ENCODE data around the gene PTCHD1. TPM values are rescaled to one million over a fixed set of nuclear protein-coding genes. Genes with fewer than 3 reads are reported as not detected.

PTCHD1 gene
- total and polyA plus RNA-seq, 2 donors (not counting 1 experiment from before 2014, with no cell fraction given) = under 0.01 TPM; not detected in 1

GRCh38 chrX:23403849-23404248, 69.2 kb downstream of the PTCHD1 start:
- no peaks in the 10 kb centered on the region for H3K36me3 ChIP-seq (ENCODE audit: control insufficient read depth, insufficient read depth, low read length)
- no peak overlapping the region for H3K27ac ChIP-seq (ENCODE audit: insufficient read depth, low read length)
- H3K4me2 ChIP-seq (ENCODE audit: extremely low read depth, insufficient read depth, low read length) = no peak overlapping the region
- no peaks in the 10 kb centered on the region for H3K4me1 ChIP-seq (ENCODE audit: control insufficient read depth, extremely low read depth, insufficient read depth, low read length)
- DNase-seq (ENCODE audit: low read depth in 2 of 2) = no peak
- no peak overlapping the region for H2AFZ ChIP-seq (ENCODE audit: low read length)
- no peaks in the 10 kb centered on the region for H3K79me2 ChIP-seq (ENCODE audit: control insufficient read depth, insufficient read depth, low read length)
- H3K27me3 ChIP-seq (ENCODE audit: control insufficient read depth, insufficient read depth, low read length) = no peaks in the 10 kb centered on the region
- no peak for TF ChIP-seq EZH2 (IDR thresholded peaks at IDR 0.05; ENCODE audit: low read length, missing control alignments)
- TF ChIP-seq, protein P1, sequence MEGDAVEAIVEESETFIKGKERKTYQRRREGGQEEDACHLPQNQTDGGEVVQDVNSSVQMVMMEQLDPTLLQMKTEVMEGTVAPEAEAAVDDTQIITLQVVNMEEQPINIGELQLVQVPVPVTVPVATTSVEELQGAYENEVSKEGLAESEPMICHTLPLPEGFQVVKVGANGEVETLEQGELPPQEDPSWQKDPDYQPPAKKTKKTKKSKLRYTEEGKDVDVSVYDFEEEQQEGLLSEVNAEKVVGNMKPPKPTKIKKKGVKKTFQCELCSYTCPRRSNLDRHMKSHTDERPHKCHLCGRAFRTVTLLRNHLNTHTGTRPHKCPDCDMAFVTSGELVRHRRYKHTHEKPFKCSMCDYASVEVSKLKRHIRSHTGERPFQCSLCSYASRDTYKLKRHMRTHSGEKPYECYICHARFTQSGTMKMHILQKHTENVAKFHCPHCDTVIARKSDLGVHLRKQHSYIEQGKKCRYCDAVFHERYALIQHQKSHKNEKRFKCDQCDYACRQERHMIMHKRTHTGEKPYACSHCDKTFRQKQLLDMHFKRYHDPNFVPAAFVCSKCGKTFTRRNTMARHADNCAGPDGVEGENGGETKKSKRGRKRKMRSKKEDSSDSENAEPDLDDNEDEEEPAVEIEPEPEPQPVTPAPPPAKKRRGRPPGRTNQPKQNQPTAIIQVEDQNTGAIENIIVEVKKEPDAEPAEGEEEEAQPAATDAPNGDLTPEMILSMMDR (conservative IDR thresholded peaks at IDR 0.05 in 1 of 2, IDR thresholded peaks at IDR 0.05 in 1 of 2; ENCODE audit: low read depth in 1 of 2, low read length in 2 of 2) = peak in 1 of 2 donors; percentile 21
- no peak overlapping the region for H3K9ac ChIP-seq (ENCODE audit: insufficient read depth, low read length)
- no peaks in the 10 kb centered on the region for H4K20me1 ChIP-seq (ENCODE audit: control insufficient read depth, extremely low read depth, insufficient read depth, low read length)
- H3K4me3 ChIP-seq (replicated peaks in 1 of 4; ENCODE audit: control extremely low read depth in 1 of 4, insufficient read depth in 1 of 4, low read depth in 3 of 4, low read length in 4 of 4) = no peak overlapping the region
- no peaks in the 10 kb centered on the region for H3K9me3 ChIP-seq (ENCODE audit: control insufficient read depth, insufficient read depth, low read depth, low read length)

- H2AFZ ChIP-seq (ENCODE audit: low read length) = no peak overlapping the region
These were observed 88.3 kb downstream of the PTCHD1 start for GRCh38 chrX:23422912-23423311.

GRCh38 chrX:23434356-23434884, 99.8 kb downstream of the PTCHD1 start:
- no peaks in the 10 kb centered on the region for H4K20me1 ChIP-seq (ENCODE audit: control insufficient read depth, extremely low read depth, insufficient read depth, low read length)
- TF ChIP-seq, protein P1 (conservative IDR thresholded peaks at IDR 0.05 in 1 of 2, IDR thresholded peaks at IDR 0.05 in 1 of 2; ENCODE audit: low read depth in 1 of 2, low read length in 2 of 2) = no peak
- TF ChIP-seq EZH2 (IDR thresholded peaks at IDR 0.05; ENCODE audit: low read length, missing control alignments) = no peak
- H3K4me3 ChIP-seq (replicated peaks in 1 of 4; ENCODE audit: control extremely low read depth in 1 of 4, insufficient read depth in 1 of 4, low read depth in 3 of 4, low read length in 4 of 4) = no peak overlapping the region
- no peak overlapping the region for H3K9ac ChIP-seq (ENCODE audit: insufficient read depth, low read length)
- DNase-seq (ENCODE audit: low read depth in 2 of 2) = peak; percentile 90 to 95
- no peak overlapping the region for H2AFZ ChIP-seq (ENCODE audit: low read length)
- no peak overlapping the region for H3K4me2 ChIP-seq (ENCODE audit: extremely low read depth, insufficient read depth, low read length)
- H3K27ac ChIP-seq (ENCODE audit: insufficient read depth, low read length) = no peak overlapping the region
- H3K36me3 ChIP-seq (ENCODE audit: control insufficient read depth, insufficient read depth, low read length) = no peaks in the 10 kb centered on the region
- H3K4me1 ChIP-seq (ENCODE audit: control insufficient read depth, extremely low read depth, insufficient read depth, low read length) = no peaks in the 10 kb centered on the region
- no peaks in the 10 kb centered on the region for H3K79me2 ChIP-seq (ENCODE audit: control insufficient read depth, insufficient read depth, low read length)
- H3K27me3 ChIP-seq (ENCODE audit: control insufficient read depth, insufficient read depth, low read length) = no peaks in the 10 kb centered on the region
- no peaks in the 10 kb centered on the region for H3K9me3 ChIP-seq (ENCODE audit: control insufficient read depth, insufficient read depth, low read depth, low read length)

More at GRCh38 chrX:23422912-23423311, 88.3 kb downstream of the PTCHD1 start:
- H4K20me1 ChIP-seq (ENCODE audit: control insufficient read depth, extremely low read depth, insufficient read depth, low read length) = no peaks in the 10 kb centered on the region
- H3K4me2 ChIP-seq (ENCODE audit: extremely low read depth, insufficient read depth, low read length) = no peak overlapping the region
- no peaks in the 10 kb centered on the region for H3K9me3 ChIP-seq (ENCODE audit: control insufficient read depth, insufficient read depth, low read depth, low read length)
- no peak overlapping the region for H3K9ac ChIP-seq (ENCODE audit: insufficient read depth, low read length)
- H3K36me3 ChIP-seq (ENCODE audit: control insufficient read depth, insufficient read depth, low read length) = no peaks in the 10 kb centered on the region
- no peaks in the 10 kb centered on the region for H3K4me1 ChIP-seq (ENCODE audit: control insufficient read depth, extremely low read depth, insufficient read depth, low read length)
- no peak for DNase-seq (ENCODE audit: low read depth in 2 of 2)
- H3K27ac ChIP-seq (ENCODE audit: insufficient read depth, low read length) = no peak overlapping the region
- TF ChIP-seq EZH2 (IDR thresholded peaks at IDR 0.05; ENCODE audit: low read length, missing control alignments) = no peak
- TF ChIP-seq, protein P1 (conservative IDR thresholded peaks at IDR 0.05 in 1 of 2, IDR thresholded peaks at IDR 0.05 in 1 of 2; ENCODE audit: low read depth in 1 of 2, low read length in 2 of 2) = no peak
- no peaks in the 10 kb centered on the region for H3K79me2 ChIP-seq (ENCODE audit: control insufficient read depth, insufficient read depth, low read length)
- H3K4me3 ChIP-seq (replicated peaks in 1 of 4; ENCODE audit: control extremely low read depth in 1 of 4, insufficient read depth in 1 of 4, low read depth in 3 of 4, low read length in 4 of 4) = no peak overlapping the region
- no peaks in the 10 kb centered on the region for H3K27me3 ChIP-seq (ENCODE audit: control insufficient read depth, insufficient read depth, low read length)
